AG08395 (cell line): ENCODE measurements around the gene PHEX.

Experiments
- DNase-seq: peaks from one replicate; pipeline ENCODE4 v3.0.0; 2012; ENCODE audit warnings: mixed read lengths, low spot score

Gene PHEX

DNA sequence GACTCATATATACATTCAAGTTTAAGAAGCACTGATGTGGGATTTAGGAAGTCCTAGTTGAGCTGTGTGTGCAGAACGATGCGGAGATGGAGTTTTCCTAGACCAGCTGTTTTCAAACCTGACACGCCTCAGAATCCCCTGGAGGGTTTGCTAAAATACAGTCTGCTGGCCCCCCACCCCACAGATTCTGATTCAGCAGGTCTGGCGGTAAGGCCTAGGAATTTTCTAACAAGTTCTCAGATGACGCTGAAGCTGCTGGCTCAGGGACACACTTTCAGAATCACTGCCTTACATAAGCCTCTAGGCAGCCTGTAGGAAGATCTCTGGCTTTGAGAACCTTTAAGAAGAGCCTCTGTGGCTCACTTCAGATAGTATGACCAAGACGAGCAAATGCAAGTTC is 73.1 kb downstream of the PHEX start:
- no peak for DNase-seq

DNA sequence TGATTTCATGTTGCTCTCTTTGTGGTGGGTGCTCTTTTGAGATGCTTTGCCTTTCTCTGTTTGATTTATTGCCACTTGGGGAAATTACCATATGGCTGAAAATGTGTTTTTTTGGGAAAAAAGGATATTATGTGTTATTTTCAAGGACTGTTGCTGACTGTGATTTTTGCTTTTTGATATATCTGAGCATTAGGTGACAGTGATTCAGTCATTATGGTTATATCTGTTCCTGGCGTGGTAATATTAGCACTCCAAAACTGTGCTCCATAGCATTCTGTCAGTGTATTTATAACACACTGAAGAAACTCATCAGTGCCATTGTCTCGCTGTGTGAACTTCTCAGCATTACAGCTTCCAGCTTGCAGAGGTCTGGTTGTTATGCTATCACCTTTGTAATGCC is 73.8 kb downstream of the PHEX start:
- DNase-seq: no peak

DNA sequence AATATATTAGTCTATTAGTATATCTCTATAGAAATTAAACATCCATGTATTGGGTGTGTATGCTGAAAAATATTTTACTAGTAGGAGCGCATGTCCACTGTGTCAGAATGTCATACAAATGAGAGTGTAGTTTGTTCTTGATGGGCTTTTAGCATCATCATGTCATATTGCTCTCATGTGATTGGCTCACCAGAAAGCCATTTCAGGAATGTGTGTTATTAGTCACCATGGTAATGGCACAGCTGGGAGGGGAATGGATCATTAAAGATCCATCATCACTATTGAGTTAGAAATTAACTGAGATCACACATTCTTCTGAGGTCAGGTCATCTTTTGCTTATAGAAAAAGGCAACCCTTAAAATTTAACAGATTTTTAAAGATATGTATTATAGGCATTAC is 77.3 kb downstream of the PHEX start:
- peak; percentile 45 for DNase-seq

DNA sequence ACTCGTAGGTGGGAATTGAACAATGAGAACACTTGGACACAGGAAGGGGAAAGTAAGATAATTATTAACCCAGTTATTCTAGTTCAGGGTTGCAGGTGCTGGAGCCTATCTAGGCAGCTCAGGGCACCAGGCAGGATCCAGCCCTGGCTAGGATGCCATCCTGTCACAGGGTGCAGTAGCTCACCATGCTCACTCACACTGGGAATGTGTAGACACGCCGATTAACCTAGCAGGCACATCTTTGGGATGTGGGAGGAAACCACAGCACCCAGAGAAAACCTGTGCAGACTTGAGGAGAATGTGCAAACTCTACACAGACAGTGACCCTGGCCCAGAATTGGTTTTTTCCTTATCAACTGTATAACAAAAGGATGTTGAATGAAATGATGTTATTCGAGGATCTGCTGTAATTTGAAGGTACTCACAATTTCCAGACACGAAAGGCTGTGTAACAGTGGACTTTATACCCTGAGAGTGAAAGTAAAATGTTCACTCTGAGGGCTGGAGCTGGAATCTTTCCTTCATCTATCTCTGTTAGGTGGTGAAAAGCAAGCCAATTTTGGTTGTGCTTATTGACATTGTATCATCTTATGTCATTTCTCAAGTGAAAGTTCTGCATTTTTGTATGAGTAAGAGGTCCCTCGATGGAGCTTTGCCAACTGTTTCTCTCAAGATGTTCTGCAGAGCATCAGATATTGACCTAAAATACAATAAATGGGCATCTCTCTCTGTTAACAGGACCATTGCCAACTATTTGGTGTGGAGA is 78.8 kb downstream of the PHEX start:
- no peak for DNase-seq

DNA sequence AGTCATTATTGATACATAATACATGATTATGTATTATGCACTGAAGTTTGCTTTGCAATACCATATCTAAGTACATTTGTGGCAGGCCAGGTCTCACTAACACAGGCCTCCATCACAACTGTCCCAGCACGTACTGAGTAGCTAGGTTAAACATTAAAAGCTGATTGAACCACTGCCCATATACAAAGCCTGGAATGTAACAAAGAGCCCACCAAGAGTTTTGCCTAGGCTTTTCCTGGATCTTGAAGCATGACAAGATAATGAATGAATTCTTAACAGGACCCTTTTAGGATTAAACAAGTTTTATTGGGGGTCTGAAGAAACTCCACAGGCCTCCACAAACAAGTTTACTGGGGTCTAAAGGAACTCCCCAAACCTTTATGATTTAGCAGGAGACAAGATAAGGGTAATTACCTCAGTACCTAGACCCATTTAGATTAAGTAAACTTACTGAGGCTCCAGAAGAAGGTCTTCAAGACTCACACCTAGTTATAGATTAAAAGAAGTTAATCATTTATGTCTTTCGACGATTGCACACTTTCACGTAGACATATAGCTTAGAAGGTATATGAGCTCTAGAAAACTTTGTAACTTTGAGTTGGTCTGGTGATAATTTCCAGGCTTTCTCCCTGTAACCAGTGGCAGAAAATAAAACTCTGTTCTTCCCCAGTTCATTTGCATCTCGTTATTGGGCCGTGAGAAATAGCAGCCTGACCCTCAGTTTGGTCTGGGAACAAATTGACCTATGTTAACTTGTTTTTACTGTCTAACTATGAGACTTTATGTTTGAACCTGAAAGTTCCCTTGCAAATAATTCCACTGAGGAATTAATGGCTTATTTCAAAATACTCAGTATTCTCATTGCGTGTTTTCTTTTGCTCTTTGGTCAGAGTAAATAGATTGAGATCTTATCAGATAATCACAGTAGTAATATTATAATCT is 84.8 kb downstream of the PHEX start:
- DNase-seq: no peak

DNA sequence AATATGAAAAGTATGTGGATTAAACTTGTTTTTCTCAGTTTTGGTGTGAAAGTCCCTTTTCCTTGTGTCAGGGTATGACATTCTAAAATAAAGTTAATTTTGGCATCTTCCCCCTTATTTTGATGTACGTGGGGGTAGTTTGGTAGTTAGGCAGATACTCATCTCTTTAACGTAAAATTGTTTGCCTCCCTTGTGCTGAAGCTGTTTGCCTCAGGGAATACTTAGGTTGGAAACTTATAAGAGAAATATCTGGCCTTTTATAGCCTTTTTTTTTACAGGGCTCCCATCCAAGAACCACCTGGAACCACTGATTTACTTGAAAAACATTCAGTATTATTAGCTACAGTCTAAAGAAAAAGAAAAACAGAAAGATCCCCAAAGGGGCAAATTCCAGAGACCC is 85.5 kb downstream of the PHEX start:
- DNase-seq: no peak

DNA sequence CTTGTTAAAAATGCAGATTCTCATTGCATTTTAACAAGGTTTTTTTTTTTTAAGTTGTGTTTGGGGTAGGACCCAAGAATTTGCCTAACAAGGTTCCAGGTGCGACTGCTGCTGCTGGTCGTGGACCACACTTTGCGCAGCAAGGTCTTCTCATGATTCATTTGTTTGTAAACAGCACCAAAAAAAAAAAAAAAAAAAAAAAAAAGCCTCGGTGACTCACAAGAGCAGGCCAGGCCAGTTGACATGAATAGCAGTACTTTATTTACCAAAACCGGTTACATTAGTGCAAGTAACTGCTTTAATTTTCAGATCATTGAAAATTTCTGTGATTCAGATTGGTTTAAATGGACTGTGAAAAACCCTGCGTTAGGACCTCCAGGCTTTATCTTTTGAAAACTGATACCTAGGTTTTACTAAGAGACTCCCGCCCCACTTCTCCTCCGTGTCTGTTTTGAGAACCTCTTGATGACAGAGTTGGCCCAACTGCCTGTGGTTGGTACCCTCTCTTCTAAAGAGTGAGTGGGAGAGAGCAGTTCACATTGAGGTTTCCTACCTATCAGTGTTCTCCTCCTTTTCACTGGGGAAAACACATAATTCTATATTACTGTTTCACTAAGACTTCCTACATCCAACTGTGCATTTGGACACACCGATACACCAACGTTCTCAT is 86.2 kb downstream of the PHEX start:
- DNase-seq: peak; percentile 24

DNA sequence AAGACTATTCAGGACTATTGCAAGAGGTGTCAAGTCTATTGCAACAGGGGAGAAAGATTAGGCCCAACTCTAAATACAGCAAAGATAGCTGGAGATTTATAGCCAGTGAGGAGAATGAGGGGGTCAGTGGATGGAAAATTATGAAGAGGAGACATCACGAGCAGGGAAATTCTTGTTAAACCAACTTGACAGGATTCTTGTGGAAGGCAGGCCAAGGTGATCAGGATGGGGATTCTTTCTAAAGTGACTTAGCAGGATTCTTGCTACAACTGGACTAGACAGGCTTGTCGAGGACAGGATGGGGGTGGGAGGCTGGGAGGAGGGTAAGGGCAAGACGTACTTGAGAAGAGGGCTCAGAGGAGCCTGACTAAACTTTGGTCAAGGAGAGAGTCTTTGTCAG is 89.0 kb downstream of the PHEX start:
- no peak for DNase-seq

DNA sequence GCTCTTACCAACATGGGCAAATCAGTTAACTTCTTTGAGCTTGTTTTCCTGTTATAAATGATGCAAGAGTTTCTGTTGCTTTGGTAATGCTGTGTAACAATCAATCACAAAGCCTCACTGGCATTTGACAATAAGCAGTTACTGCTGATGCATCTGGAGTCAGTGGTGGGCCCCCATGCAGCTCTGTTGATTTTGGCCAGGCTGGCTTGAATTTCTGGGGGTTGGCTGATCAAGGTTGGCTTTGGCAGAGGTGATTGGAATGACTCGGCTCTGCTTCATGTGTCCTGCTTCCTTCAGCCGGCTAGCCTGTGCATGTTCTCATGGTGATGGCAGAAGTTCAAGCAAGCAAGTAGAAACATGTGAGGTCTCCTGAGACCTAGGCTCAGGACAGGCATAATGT is 90.4 kb downstream of the PHEX start:
- peak; percentile 20 for DNase-seq

DNA sequence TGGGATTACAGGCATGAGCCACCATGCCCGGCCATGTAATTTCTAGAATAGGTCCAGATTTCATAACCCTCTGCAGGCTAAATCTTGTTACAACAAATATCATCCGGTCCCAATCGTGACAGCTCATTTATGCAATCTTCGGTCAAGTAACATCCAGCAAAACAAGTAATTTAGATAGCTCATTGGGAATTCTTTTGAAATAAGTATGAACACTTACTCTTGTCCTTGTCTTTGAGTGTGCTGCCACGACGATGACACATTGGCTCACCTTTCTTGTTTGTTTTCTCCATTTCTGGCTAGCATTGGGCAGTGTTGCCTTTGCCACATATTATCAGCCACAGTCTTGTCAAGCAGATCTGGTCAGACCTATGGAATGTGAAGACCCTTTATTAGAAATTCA is 92.0 kb downstream of the PHEX start:
- no peak for DNase-seq

DNA sequence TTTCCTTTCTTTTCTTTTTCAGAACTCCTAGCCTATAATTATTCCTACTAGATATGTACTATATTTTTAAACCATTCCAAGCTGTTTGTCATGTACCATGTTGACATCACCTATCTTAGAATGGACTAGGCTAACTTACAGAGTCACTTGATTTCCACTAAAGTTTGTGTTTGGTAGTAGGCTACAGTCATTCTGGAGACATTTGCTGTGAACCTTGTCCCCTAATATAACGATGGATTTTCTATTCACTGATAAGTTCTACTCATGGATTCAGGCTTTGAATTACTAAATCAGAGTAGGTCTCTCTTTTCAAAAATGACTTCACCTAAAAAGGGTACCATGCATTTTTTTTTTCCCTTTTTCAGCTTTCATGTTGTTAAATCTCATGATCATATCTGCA is 93.4 kb downstream of the PHEX start:
- no peak for DNase-seq

DNA sequence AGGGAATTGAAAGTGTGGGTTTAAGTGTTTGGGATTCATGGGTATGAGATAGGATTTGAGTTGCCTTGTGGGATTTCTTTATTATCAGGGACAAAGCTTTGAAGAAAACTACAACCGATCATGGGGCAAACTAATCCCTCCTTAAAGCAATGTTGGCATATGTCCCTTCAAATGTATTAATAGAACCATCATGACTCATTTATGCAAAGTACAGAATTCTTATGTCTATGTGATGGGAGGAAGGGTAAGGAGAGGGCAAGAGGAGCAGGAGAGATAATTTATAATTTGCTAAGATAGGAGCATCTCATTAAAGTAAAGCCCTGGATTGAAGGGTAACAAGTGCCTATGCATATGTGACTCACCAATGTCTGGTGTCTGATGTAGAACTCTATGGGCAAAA is 94.2 kb downstream of the PHEX start:
- no peak for DNase-seq

DNA sequence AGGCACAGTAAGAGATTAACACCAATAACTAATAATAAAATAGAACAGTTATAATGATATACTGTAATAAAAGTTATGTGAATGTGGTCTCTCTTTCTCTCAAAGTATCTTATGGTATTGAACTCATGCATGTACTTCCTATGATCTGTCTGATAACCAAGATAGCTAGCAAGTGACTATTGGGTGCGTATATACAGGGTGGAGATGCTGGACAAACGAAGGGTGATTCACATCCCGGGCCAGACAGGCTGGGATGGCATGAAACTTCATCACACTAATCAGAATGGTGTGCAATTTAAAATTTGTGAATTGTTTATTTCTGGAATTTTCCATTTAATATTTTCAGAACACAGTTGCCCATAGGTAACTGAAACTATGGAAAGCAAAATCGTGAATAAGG is 96.8 kb downstream of the PHEX start:
- no peak for DNase-seq

DNA sequence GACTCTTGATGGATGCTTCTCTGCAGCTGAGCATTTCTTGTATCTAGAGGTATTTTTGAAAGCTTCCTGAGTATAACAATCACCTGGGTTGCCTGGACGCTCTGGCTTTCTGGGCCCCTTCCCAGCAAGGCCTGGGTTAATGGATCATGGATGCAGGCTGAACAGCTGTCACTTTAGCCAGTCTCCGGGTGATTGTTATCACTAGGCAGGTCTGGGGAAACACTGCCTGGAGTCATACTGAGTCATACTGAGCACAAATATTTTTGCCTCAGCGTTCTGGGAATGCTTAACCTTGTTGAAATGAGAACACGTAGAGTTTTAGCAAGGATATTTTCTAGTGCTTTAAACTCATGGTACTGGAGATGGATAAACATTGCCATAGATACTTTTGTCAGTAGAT is 102.6 kb downstream of the PHEX start:
- peak; percentile 45 for DNase-seq

DNA sequence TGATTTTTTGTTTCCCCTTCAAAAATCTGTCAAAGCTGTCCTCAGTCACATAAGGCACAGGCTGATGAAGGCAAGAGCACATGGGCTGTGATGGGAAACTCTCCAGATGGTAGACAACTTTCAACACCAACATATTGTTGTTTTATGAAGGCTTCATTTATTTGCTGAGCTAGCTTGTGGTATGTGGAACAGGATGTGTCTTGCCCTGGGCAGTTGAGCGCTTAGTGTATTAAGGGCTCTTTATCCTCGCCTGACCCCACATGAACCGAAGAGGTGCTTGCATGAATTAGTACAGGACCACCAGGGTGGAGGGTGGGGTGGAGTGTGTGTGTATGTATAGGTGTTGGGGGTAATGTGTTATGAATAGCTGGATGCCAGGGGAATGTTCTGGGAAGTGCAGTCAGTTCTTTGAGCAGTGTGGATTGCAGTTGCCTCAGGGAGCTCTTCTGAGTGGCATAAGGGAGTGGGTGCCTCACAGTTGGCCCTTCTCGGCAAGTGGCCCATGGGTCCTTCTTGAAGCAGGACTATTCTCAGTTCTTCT is 103.1 kb downstream of the PHEX start:
- peak; percentile 10 for DNase-seq

DNA sequence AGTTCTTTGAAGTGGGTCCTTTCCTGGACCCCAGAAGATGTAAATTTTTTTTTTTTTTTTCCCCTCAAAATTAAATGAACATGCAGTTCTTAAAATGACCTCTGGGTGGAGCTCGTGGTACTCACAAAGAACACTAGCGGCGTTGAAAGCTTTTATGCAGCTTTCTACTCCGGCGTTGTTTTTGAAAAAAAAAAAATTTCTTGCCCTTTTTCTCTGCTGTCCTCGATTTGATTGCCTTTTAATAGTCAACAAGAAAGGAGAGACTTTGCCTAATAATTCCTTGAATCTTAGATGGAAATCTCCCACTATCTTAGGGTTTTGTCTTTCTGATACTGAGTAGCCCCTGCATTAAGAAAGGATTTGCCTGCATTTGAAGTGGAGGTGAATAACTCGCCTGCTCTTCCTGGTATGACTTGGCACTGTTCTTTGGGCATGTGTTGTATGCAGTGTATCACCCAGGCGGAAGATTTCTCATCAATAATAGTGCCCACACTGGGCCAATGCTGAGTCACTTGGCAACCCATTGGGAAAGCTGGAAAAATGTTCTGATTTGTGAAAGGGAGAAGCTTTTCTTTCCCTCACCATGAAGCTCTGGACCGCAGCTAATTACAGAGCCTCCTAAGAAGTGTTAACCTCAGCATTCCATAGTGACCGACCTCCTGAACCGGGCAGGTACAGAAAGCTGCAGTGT is 104.0 kb downstream of the PHEX start:
- DNase-seq: peak; percentile 56

DNA sequence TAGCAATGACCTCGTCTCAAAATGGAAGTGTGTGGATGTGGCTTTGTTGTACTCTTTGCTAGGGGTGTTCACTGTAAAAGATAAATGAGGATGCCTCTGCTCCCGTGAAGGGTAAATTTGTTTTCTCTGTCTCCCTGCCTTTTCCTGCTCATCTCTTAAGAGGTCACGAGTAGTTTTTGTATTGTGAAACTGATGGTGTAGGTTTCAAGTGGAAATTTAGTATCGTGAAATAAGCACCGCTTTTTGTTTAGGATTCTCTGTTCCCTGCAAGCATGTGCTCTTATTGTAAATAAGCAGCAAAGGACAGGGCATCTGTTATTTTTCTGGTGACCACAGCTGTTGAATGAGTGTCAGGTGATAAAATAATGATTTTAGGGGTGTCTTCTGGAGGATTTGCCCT is 104.6 kb downstream of the PHEX start:
- DNase-seq: no peak

DNA sequence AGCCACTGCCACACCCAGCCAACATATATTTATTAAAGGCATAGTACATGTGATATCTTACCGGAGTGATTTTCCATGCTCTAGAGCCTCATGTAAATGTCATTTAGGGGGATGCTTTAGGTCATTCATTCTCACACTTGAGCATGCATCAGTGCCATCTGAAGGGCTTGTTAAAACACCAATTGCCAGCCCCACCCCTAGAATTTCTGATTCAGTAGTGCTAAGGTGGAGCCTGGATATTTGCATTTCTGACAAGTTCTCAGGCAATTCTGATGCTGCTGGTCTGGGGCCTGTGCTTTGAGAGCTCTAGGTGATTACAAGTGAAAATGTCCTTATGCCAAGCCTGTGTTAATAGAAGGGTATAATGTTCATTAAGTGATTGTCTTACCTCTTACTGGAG is 107.7 kb downstream of the PHEX start:
- no peak for DNase-seq

DNA sequence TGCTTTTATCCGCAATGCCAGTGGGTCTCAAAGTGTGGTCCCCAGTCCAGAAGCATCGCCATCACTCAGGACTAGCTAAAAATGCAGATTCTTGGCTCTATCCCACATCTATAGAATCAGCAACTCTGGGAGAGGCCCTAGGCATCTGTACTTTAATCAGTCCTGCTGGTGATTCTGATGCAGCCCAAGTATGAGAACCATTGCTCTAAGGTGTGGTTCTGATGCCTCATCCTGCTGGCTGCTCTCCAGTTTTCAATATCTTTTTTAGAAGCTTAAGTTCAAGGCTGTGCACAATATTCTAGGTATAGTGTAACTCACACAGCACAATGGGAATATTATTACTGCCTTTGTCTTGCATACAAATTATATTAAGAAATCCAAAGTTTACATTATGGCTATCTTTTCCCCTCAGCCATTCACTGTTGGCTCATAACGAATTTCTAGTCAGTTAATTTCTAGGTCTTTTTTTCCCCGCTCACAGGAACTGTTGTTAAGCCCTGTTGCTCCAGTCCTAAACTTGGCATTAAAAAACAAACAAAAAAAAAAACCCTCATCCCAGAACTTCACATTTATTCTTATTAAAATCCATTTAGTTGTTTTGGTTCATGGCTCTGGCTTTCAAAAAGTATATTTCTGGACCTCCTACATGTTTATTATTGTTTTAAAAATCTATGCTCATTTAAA is 109.1 kb downstream of the PHEX start:
- DNase-seq: no peak

DNA sequence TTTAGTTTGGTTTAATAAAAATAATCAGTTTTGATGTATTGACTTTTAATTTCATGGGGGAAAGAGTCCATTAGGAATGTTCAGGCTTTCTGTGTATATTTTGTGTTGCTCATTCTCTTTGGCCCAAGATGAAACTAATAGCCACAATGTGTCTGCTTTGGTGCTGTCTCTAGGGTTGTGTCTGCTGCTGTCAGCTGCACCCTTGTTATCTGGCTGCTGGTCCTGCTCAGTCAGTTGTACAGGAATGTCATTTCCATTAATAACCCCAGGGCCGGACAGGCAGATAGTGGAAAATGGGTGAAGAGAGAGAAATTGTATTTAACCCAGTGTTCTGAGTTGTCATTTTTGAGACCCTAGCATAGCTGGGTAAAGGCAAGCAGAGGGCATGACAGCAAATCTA is 115.1 kb downstream of the PHEX start:
- DNase-seq: no peak

DNA sequence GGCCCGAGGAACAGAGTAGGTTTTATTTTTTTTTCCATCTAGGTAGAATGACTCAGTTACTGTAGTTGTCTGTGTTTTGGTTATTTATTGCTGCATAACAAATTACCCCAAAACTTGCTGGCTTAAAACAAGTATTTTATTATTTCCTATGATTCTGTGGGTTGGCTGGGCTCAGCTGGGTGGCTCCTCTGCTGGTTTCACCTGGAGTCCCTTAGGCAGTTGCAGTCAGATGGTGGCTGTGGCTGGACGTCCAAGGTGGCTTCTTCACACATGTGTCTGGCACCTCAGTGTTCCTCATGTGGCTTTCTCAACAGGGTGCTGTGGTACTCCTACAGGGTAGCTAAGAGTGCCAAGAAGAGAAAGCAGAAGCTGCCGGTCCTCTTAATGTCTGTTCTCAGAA is 115.8 kb downstream of the PHEX start:
- DNase-seq: no peak
